Endothelial cell of umbilical vein (primary cell): ENCODE measurements around the gene SSX4.
"Not testable (repeated sequence)": the region's sequence is repeated elsewhere in the genome, so short reads cannot be mapped to it uniquely, and the experiment has no call there.

Experiments used
- CTCF ChIP-seq, 2 donors: IDR thresholded peaks; 1 replicate in 1 of 2; 2 replicates in 1 of 2; pipeline ENCODE4 v1.5.1; 2011; ENCODE audit warnings: low read length in 2 of 2, mild to moderate bottlenecking in 2 of 2, moderate library complexity in 2 of 2, control low read depth in 1 of 2, inconsistent platforms in 1 of 2, low read depth in 1 of 2; ENCODE audit not compliant: insufficient read depth in 1 of 2; ENCODE audit errors: extremely low read depth in 1 of 2
- EZH2 ChIP-seq: IDR thresholded peaks from 2 replicates; pipeline ENCODE4 v1.6.1; 2012; ENCODE audit warnings: borderline replicate concordance, low read depth, mild to moderate bottlenecking, moderate library complexity, low read length, inconsistent platforms; ENCODE audit not compliant: severe bottlenecking

DNA sequence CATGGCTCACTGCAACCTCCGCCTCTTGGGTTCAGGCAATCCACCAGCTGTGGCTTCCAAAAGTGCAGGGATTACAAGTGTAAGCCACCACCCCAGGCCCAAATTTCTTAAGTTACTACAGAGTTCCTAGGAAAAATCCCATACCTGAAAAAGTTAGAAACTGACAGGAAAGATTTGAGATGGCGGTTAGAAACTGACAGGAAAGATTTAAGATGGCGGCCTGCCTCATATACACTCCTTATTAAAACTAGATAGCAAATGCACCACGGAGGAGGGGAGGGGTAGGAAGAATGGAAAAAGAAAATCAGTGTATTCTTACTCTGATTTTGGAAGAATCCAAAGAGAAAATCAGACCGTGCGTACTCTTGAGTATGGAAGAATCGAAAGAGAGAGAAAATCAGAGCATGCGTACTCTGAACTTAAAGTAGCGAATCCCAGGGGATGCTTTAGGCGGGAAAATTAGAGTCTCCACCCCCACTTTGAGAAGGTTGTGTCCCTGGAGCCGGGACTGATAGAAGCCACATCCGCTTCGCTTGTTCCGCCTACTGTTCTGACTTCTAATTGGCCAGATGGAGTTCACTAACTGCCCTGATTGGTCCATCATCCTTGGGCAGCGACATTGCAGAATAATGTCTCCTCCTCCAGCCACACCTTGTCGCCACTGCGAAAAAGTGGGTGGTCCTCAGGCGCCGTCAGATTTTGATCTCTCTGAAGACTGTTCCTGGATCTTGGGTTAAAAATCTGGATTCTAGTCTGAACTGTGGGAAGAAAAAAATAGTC, 26.8 kb upstream of the SSX4 start, which contains the start of gene SSX3:
- not testable (repeated sequence) for TF ChIP-seq CTCF (IDR thresholded peaks at IDR 0.05; ENCODE audit: extremely low read depth in 1 of 2, insufficient read depth in 1 of 2, low read depth in 1 of 2, low read length in 2 of 2); EZH2
